SK-N-MC (cell line): ENCODE results near the gene OCA2.

Experiments
- EZH2 ChIP-seq: fragments of 200-600 bp; sonication (generic); IDR thresholded peaks from one replicate; pipeline ENCODE4 v1.6.1; 2017; ENCODE audit warnings: antibody characterized with exemption
- FOXP2 ChIP-seq: optimal IDR thresholded peaks from 2 replicates; pipeline ENCODE3; 2011; ENCODE audit warnings: mild to moderate bottlenecking, moderate library complexity; ENCODE audit not compliant: insufficient read depth; ENCODE audit errors: extremely low read length, control extremely low read depth

DNA sequence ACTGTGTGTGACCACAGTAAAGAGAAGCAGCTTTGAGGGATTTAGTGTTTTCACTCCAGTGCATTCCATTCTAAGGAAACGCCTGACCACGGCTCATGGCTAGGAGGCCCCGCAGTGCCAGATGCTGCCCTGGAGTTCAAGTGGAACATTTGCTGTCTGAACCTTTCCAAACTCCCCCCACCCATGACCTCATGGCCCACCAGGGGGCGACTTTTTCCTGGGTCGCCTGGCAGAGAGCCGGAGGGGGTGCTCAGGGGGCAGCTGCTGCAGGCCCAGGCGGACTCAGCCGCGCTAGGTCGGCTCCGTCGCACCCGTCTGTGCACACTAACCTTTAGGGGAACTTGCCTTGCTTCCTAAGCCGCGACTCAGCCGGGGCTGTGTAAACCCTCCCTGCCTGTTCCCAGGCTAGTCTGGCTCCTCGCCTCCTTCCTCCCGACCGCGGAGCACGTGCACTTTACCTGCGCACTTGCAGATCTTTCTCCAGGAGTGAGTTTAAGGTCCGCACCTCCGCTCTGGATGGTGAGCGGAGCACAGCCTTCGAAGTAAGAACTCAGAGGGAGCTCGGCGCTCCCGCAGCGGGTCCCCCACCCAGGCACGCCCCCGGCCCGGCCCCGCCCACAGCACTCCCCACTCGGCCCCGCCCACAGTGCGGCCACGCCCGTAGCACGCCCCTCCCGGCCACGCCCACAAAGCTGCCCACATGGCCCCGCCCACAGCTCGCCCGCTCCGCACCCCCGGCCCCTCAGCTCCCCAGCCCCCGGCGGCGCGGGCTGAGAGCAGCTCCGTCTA, at the start of gene OCA2:
- TF ChIP-seq EZH2 (no peak), FOXP2 (no peak)
